ENCODE measurements around the gene GPC1.

Gene GPC1

GRCh38 chr2:240513549-240514287 is 78.3 kb downstream of the GPC1 start:
- DNase-seq (ENCODE audit: low spot score): peak; percentile 86

DNA sequence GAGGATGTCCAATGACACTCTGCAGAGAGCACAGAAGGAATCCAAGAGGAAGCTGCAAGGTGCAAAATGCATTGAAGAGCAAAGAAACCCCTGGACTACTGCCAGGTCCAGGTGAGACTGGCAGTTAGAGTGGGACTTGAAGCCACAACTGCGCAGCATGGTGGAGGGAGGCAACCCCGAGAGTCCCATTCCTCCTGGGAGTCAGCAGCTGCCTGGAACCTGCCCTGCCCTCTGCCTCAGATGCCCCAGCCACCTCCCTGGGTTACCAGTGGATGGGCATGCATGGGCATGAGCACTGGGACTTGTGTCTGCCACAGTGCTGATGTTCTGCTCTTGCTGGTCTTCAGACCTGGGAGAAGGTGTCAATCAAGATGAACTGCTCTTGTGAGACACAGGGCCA is 79.2 kb downstream of the GPC1 start:
- DNase-seq (ENCODE audit: low spot score): no peak

DNA sequence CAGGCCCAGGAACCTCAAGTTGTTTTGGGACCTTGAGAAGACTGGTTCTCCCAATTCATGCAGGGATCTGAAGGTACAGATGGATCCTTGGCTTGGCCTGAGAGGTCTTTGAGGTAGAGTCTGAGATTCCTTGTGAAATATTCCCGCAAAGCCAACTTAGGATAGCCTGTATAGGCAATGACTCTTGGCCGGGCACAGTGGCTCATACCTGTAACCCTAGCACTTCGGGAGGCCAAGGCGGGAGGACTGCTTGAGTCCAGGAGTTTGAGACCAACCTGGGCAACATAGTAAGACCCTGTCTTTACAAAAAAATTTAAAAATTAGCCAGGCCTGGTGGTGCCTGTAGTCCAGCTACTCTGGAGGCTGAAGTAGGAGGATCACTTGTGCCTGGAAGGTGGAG is 81.9 kb downstream of the GPC1 start:
- no peak for DNase-seq (ENCODE audit: low spot score)

Measured in germinal center (tissue), 1 donor.